HG02759 (cell line): ENCODE measurements around the gene DDB1.

Source experiments
- ATAC-seq: cut with Tn5 transposase; IDR thresholded peaks from one replicate; pipeline ENCODE4 v1.9.1; 2021; ENCODE audit warnings: mild to moderate bottlenecking, moderate library complexity; ENCODE audit not compliant: unreplicated experiment

The DDB1 gene

GRCh38 chr11:61332797-61333549 lies at the start of gene DDB1, which contains the start of gene TKFC:
DDB1 (minus strand) TSS chr11:61333105; CDS start chr11:61332968, 137 bp downstream.
TKFC (plus strand) TSS chr11:61333228; CDS start chr11:61334729, 1,501 bp downstream.
- peak; percentile 91 for ATAC-seq

- ATAC-seq: no peak
Measured at GRCh38 chr11:61380884-61381283, 48.0 kb upstream of the DDB1 start.

DNA sequence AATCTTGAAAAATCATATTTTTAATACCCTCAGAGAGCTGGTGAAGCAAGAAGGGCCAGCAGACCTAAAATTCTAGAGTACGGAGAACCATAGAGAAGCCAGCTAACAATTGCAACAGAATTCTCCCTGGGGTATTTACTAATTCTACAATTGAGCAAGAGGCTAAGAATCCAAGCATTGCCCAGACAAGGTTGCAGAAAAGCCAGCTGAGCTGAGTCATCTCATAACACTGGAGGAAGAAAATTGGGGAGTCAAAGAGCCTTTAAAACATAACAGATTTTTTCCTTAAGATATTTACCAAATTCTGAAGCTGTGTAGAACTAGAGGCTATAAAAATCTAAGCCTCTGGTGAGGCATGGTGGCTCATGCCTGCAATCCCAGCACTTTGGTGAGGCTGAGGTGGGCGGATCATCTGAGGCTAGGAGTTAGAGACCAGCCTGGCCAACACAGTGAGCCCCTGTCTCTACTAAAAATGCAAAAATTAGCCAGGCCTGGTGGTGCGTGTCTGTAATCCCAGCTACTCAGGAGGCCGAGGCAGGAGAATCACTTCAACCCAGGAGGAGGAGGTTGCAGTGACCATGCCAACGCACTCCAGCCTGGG lies 45.9 kb upstream of the DDB1 start:
- ATAC-seq: no peak

DNA sequence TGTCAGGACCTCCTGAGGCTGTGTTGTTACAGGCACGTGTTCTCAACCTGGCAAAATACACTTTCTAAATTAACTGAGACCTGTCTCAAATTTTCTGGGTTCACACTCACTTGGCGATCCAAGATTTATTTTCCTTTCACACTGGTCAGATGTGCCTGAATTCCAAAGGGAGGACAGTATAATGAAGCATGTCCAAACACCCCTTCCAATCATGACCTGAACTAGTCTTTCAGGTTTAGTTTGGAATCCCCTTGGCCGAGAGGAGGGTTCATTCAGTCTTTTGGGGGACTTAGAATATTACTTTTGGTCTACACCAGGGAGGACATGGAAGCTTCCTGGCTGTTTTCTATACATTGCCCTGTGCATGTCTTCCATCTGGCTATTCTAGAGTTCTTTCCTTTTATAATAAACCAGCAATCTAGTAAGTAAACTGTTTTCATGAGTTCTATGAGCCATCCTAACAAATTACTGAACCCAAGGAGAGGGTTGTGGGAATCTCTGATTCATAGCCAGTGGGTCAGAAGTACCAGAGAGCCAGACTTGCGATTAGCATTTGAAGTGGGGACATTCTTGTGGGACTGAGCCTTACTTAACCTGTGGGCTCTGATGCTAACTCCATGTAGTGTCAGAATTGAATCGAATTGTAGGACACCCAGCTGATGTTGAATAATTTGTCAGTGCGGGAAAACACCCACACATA lies 44.7 kb upstream of the DDB1 start:
- no peak for ATAC-seq

GRCh38 chr11:61375761-61376108 lies 42.8 kb upstream of the DDB1 start:
- no peak for ATAC-seq

DNA sequence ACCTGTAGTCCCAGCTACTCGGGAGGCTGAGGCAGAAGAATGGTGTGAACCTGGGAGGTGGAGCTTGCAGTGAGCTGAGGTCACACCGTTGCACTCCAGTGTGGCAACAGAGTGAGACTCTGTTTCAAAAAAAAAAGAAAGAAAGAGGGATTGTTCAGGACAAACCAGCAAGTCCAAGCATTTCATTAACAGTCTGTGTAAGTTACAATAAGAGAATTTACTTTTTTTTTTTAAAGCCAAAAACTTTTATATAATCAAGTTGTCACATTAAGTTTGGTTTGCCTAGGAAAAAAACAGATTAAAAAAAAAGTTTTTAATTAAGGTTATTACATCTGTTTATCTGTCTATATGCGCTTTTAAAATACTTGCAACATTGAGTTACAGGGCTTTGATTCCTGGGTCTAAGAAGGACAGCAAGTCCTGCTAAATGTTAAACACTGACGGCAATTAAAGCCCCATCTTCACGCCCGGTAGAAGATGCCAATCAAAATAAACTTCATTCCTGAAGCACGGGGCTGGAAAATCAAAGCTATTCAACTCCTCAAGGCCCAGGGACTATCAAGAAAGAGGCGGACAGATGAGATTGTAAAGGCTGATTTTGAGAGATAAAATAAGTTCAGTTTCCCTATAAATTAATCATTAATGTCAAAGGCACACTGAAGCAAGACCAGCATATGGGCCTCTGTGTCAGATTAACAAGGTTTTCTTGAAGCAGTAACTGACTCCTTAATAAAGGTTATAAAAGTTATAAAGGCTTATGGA lies 39.9 kb upstream of the DDB1 start:
- no peak for ATAC-seq

DNA sequence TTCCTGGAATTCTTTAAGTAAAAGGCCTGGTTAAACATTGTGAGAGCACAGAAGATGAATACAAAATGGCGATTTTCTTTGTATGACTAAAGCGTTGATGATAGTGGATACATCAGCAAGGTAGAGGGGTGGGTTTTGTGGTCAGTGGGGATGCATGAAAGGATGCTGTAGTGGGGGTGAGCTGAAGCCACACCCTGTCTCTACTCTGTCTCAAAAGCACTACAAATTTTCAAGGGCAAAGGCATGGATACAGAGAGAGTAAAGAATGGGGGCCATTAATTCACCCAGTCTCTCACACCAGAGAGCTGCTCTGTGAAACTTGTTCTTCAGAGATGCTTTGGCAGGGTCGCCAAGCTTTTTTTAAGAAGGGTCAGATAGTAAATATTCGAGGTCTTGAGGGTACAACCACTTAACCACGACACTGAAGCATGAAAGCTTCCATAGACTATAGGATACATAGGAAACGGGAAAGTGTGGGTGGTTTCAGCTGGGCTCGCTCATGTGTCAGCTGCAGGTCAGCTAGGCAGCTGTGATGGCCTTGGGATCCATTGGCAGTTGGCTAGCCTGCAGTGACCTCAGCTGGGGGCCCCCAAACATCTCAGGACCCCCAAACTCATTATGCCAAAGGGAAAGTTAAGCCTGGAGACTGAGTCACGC lies 37.6 kb upstream of the DDB1 start:
- no peak for ATAC-seq

- no peak for ATAC-seq
Measured at GRCh38 chr11:61369372-61370348, 36.8 kb upstream of the DDB1 start.

DNA sequence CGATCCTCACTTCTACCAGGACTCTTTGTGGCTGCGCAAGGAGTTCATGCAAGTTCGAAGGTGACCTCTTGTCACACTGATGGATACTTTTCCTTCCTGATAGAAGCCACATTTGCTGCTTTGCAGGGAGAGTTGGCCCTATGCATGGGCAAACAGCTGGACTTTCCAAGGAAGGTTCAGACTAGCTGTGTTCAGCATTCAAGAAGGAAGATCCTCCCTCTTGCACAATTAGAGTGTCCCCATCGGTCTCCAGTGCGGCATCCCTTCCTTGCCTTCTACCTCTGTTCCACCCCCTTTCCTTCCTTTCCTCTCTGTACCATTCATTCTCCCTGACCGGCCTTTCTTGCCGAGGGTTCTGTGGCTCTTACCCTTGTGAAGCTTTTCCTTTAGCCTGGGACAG lies 35.7 kb upstream of the DDB1 start:
- ATAC-seq: no peak

DNA sequence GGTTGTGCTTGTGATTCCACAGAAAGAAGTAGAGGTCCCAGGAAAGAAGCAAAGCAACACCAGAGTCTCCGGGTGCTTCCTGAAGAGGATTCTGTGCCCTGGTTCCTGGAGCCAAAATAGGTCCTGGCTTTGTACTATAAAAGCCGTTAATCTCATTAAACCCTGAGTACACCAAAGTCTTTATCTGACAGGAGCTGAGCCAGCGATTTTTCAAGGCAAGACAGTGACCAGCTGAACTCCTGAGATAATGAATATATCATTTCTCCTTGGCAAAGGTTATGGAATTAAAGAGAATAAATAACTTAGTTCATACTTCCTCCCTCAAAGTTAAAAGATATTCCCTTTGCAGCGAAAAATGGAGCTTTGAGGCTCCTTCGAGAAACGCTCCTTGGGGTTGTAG lies 34.5 kb upstream of the DDB1 start:
- ATAC-seq: no peak

DNA sequence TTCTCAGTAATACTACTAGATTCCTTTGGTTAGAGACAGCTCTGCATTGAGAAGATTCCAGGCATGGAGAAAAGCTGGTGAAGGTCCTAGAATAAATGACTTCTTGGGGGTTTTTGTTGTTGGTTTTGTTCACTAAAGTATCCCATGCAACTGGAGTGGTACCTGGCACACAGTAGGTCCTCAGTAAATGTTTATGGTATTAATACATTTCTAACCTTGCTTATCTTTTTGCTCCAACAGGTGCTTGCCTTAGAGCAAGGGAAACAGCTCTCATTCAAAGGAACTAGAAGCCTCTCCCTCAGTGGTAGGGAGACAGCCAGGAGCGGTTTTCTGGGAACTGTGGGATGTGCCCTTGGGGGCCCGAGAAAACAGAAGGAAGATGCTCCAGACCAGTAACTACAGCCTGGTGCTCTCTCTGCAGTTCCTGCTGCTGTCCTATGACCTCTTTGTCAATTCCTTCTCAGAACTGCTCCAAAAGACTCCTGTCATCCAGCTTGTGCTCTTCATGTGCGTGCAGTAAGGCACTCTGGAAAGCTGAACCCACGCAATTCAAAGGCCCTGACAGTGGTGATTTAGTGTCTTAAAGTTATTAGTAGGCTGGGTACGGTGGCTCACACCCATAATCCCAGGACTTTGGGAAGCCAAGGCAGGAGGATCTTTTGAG lies 31.2 kb upstream of the DDB1 start:
- ATAC-seq: no peak

DNA sequence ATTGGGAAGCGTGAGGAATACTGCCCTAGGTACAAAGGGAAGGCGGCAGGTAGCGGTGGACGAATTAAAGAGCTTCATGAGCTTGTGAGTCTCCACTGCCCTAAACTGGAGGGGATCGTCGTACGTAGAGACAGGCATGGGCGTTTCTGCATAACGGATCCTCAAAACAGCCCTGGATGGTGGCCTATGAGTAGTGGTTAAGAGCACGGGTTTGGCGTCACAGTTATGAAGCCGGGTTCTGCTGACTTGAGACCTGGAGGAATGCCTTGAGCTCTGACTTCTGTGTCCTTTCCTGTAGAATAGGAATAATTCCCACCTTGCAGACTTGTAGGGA lies 29.6 kb upstream of the DDB1 start:
- no peak for ATAC-seq

- peak; percentile 78 for ATAC-seq
Measured at GRCh38 chr11:61361741-61362541, 29.0 kb upstream of the DDB1 start, which contains the start of the genes CYB561A3 and TMEM138. CYB561A3 (minus strand) TSS chr11:61361882; CDS start chr11:61356713, 5,169 bp downstream. TMEM138 (plus strand) TSS chr11:61362374; CDS start chr11:61364391, 2,017 bp downstream.

DNA sequence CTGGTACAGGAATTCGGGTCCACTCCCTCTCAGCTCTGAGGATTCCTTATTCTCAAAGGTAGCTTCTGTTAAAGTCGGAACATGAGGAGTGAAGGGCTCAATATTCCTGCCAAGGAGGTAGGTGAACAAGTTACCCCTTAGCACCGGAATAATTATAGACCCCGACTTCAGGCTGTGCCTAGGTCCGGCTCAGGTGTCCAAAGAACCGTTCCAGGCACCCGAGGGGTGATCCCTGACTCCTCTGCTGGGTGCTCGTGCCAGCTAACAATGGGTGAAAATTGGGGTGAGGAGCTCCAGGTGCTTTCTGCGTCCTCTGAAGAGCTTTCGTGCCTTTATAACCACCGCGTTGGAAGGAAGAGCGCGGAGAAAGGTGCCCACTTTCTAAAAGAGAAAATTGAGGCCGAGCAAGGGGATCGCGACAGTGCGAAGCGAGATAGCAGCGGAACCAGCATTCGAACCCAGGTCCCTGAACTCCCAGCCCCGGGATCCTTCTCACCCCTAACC lies 28.4 kb upstream of the DDB1 start:
- no peak for ATAC-seq

DNA sequence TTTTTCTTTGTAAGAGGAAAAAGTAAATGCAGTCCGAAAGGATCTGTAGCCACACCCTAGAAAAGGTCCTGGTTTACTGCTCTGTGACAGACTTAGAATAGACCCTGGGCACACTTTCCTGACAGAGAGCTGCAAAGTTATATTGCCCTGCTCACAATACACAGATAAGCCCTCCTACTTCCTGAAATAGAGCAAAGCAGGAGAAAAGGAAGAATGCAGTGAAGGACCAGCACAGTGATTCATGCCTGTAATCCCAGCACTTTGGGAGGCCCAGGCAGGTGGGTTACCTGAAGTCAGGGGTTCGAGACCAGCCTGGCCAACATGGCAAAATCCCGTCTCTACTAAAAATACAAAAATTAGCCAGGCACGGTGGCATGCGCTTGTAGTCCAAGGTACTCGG lies 26.6 kb upstream of the DDB1 start:
- no peak for ATAC-seq

DNA sequence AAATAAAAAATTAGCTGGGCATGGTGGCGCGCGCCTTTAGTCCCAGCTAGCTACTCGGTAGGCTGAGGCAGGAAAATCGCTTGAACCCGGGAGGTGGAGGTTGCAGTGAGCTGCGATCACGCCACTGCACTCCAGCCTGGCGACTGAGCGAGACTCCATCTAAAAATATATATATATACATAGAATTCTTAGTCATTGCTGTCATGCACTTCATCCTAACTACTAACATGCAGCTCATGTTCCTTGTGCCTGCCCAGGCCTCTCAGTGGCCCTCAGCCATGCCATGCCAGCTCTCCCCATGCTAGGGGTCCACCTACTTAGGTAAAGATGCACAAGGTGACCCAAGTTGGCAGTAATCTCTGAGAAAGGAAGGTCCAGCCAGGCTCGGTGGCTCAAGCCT lies 25.7 kb upstream of the DDB1 start:
- no peak for ATAC-seq

- no peak for ATAC-seq
Measured at GRCh38 chr11:61357894-61358239, 25.0 kb upstream of the DDB1 start.

DNA sequence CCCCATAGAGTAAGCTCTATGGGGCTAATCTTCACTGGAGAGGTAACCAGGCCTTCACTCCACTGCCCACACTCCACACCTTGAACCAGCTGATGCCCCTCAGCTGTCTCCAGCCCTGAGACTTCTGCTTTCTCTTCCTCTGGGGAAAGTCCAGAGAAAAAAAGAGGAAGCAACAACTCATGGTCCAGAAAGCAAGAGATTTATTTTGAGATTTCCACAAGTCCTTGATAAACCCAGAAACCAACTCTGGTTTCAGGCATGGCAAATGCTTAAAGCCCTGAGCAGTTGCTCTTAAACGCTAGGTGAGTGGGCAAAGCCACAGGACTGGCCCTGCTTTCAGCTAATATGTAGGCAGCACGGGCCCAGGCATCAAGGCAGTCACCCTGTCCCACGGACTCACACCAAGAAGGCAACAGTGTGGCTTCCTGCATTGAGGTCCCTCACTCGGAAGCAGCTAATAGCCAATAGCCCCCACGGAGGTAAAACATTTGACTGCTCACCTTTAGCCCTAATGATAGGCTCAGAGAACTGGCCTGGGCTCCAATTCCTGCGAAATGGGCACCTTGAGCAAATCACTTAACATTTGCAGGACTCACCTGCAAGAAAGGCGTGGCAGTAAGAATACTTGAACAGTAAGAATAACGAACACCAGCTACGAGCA lies 24.5 kb upstream of the DDB1 start:
- peak; percentile 54 for ATAC-seq
